ENCODE data around the gene SLC16A11. TPM values are rescaled to one million over a fixed set of nuclear protein-coding genes. Genes with fewer than 3 reads are reported as not detected.

SLC16A11 gene
- total RNA-seq, 4 donors from 2014 or later: 0.31 to 0.78 TPM; not detected in 2

DNA sequence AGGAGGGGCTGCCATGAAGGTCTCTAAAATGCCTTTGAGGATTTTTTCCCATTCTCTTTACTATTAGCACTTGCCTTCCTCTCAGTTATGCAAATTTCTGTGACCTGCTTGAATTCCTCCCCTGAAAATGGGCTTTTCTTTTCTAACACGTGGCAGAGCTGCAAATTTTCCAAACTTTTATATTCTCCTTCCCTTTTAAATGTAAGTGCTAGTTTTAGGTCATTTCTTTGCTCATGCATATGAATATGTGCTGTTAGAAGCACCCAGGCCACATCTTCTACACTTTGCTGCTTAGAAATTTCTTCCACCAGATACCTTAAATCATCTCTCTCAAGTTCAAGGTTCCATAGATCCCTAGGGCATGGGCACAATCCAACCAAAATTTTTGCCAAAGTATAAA is 24.4 kb upstream of the SLC16A11 start:
- DNase-seq: no peak
- Histone ChIP-seq H3K27ac (no peak overlapping the region), H3K9me3 (no peaks in the 10 kb centered on the region), H3K36me3 (no peaks in the 10 kb centered on the region), H3K4me3 (no peak overlapping the region), H3K4me1 (no peaks in the 10 kb centered on the region), H3K27me3 (no peaks in the 10 kb centered on the region)
- no peak for ATAC-seq
- in situ Hi-C loops (cut with MboI; ENCODE audit: low sequenced_read_pairs in 4 of 4): no loop called here
- TF ChIP-seq POLR2A (IDR thresholded peaks at IDR 0.05): no peak
- TF ChIP-seq, protein P1, sequence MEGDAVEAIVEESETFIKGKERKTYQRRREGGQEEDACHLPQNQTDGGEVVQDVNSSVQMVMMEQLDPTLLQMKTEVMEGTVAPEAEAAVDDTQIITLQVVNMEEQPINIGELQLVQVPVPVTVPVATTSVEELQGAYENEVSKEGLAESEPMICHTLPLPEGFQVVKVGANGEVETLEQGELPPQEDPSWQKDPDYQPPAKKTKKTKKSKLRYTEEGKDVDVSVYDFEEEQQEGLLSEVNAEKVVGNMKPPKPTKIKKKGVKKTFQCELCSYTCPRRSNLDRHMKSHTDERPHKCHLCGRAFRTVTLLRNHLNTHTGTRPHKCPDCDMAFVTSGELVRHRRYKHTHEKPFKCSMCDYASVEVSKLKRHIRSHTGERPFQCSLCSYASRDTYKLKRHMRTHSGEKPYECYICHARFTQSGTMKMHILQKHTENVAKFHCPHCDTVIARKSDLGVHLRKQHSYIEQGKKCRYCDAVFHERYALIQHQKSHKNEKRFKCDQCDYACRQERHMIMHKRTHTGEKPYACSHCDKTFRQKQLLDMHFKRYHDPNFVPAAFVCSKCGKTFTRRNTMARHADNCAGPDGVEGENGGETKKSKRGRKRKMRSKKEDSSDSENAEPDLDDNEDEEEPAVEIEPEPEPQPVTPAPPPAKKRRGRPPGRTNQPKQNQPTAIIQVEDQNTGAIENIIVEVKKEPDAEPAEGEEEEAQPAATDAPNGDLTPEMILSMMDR (IDR thresholded peaks at IDR 0.05 in 4 of 5, conservative IDR thresholded peaks at IDR 0.05 in 1 of 5): no peak
- intact Hi-C loops (cut with DNase I; ENCODE audit: low total_unique reads): no loop called here

DNA sequence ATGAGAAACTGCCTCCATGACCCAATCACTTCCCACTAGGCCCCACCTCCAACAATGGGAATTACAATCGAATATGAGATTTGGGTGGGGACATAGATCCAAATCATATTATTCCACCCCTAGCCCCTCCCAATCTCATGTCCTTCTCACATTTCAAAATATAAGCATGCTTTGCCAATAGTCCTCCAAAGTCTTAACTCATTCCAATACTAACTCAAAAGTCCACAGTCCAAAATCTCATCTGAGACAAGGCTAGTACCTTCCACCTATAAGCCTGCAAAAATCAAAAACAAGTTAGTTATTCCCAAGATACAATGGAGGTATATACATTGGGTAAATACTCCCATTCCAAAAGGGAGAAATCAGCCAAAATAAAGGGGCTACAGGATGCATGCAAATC is 23.3 kb upstream of the SLC16A11 start:
- DNase-seq (no peak), ATAC-seq (no peak)
- Histone ChIP-seq H3K9me3 (no peaks in the 10 kb centered on the region), H3K27ac (no peak overlapping the region), H3K4me1 (no peaks in the 10 kb centered on the region), H3K27me3 (no peaks in the 10 kb centered on the region), H3K36me3 (no peaks in the 10 kb centered on the region), H3K4me3 (no peak overlapping the region)
- TF ChIP-seq, protein P1 (IDR thresholded peaks at IDR 0.05 in 4 of 5, conservative IDR thresholded peaks at IDR 0.05 in 1 of 5): no peak
- no peak for TF ChIP-seq POLR2A (IDR thresholded peaks at IDR 0.05)
- intact Hi-C loops (cut with DNase I; ENCODE audit: low total_unique reads) (no loop called here), in situ Hi-C loops (cut with MboI; ENCODE audit: low sequenced_read_pairs in 4 of 4) (no loop called here)

DNA sequence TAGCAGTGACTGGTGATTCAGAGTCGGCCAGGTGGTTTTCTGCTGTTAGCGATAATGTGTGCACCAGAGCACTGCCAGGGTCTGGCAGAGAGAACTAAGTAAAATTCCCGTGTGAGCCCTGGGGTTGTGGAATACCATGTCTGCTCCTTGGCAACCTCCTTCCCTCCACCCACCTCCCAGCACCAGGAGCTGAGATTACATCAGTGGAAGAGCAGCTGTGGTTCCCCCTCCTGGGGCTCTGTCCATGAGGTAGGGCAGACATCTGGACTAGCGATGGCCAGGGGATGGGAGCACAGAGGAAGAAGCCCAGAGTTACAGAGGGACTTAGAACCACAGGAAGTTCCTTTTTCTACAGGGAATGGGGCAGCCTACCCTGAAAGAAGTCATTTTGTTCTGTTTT is 20.4 kb upstream of the SLC16A11 start:
- no peak for TF ChIP-seq POLR2A (IDR thresholded peaks at IDR 0.05)
- TF ChIP-seq, protein P1 (IDR thresholded peaks at IDR 0.05 in 4 of 5, conservative IDR thresholded peaks at IDR 0.05 in 1 of 5): no peak
- no peaks in the 10 kb centered on the region for H3K9me3 ChIP-seq
- H3K36me3 ChIP-seq: no peaks in the 10 kb centered on the region
- DNase-seq (no peak), ATAC-seq (no peak)
- in situ Hi-C loops (cut with MboI; ENCODE audit: low sequenced_read_pairs in 4 of 4): no loop called here
- H3K4me1 ChIP-seq: no peaks in the 10 kb centered on the region
- no peak overlapping the region for H3K4me3 ChIP-seq
- H3K27me3 ChIP-seq: peaks cover 0 to 3% (median 0%) of the 10 kb centered on the region in 3 donors
- intact Hi-C loops (cut with DNase I; ENCODE audit: low total_unique reads): no loop called here
- no peak overlapping the region for H3K27ac ChIP-seq

DNA sequence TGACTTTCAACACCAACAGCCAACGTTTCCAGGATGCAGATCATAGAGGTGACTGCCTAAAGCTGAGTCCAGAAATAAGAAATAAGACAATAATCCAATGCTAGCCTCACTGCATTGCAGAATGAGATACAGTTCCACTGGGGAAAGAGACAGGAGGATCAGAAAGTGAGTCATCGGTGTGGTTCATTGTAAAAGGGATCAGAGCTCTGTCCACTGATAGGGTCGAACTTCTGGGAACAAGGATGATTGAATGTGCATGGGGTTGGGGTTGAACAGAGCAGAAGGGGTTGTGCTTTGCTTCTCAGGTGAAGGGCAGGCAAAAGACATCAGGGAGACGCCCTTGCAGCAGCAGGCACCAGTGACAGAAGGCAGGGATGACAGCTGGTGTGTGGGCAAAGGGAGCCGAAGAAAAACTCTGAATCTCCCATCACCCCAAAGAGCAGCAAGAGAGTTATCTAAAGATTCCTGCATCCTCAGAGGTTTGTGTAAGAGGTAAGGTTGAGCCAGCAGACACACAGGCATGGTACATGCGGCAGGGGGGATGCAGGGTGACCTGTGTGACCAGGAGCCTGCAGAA is 19.7 kb upstream of the SLC16A11 start:
- DNase-seq (no peak), ATAC-seq (no peak)
- no peaks in the 10 kb centered on the region for H3K36me3 ChIP-seq
- in situ Hi-C loops (cut with MboI; ENCODE audit: low sequenced_read_pairs in 4 of 4): no loop called here
- intact Hi-C loops (cut with DNase I; ENCODE audit: low total_unique reads): no loop called here
- no peaks in the 10 kb centered on the region for H3K9me3 ChIP-seq
- no peak overlapping the region for H3K4me3 ChIP-seq
- H3K27ac ChIP-seq: no peak overlapping the region
- TF ChIP-seq, protein P1 (IDR thresholded peaks at IDR 0.05 in 4 of 5, conservative IDR thresholded peaks at IDR 0.05 in 1 of 5): no peak
- no peak for TF ChIP-seq POLR2A (IDR thresholded peaks at IDR 0.05)
- no peaks in the 10 kb centered on the region for H3K4me1 ChIP-seq
- H3K27me3 ChIP-seq: peaks cover 0 to 3% (median 0%) of the 10 kb centered on the region in 3 donors
